NB4 (cell line): Measurements from ENCODE around the gene VAT1L.

Experiments used
- DNase-seq: peaks from one replicate; pipeline ENCODE4 v3.0.0; 2010; ENCODE audit warnings: low read depth
- H3K4me3 ChIP-seq: one replicate; pipeline ENCODE4 v1.5.1; 2011; ENCODE audit warnings: mild to moderate bottlenecking, low read depth, low read length, moderate library complexity
- CTCF ChIP-seq: IDR thresholded peaks from one replicate; pipeline ENCODE4 v1.5.1; 2012; ENCODE audit warnings: low read depth, low read length
- MAX ChIP-seq: IDR thresholded peaks from 2 replicates; pipeline ENCODE4 v1.6.1; 2011; ENCODE audit warnings: low read depth, low read length
- MYC ChIP-seq: IDR thresholded peaks from 2 replicates; pipeline ENCODE4 v1.6.1; 2011; ENCODE audit warnings: low read depth, low read length
- POLR2A ChIP-seq: IDR thresholded peaks from 2 replicates; pipeline ENCODE4 v1.6.1; 2011; ENCODE audit warnings: mild to moderate bottlenecking; ENCODE audit not compliant: insufficient read length; ENCODE audit errors: extremely low read depth

Gene VAT1L

GRCh38 chr16:77972062-77972392 is 183.7 kb downstream of the VAT1L start:
- no peak for DNase-seq
- TF ChIP-seq POLR2A, result no peak
- TF ChIP-seq CTCF, result no peak
- TF ChIP-seq MYC, result no peak
- no peak for TF ChIP-seq MAX
- H3K4me3 ChIP-seq, result no peak overlapping the region

GRCh38 chr16:77974883-77975282 is 186.5 kb downstream of the VAT1L start:
- TF ChIP-seq MYC, result no peak
- no peak for TF ChIP-seq CTCF
- TF ChIP-seq MAX, result no peak
- TF ChIP-seq POLR2A, result no peak
- peak; percentile 44 for DNase-seq
- H3K4me3 ChIP-seq, result no peak overlapping the region

GRCh38 chr16:77975942-77976341 is 187.6 kb downstream of the VAT1L start:
- no peak for TF ChIP-seq MAX
- TF ChIP-seq MYC, result no peak
- TF ChIP-seq POLR2A, result no peak
- no peak for TF ChIP-seq CTCF
- no peak for DNase-seq

GRCh38 chr16:77977339-77977738 is 189.0 kb downstream of the VAT1L start:
- peak; percentile 72 for DNase-seq
- TF ChIP-seq CTCF (no peak), MAX (0 out of 2 replicates have a peak, but pooled peaks have one; percentile 8)
- no peak overlapping the region for H3K4me3 ChIP-seq

More at GRCh38 chr16:77975942-77976341, 187.6 kb downstream of the VAT1L start:
- H3K4me3 ChIP-seq, result no peak overlapping the region

GRCh38 chr16:77985111-77985510 is 196.7 kb downstream of the VAT1L start:
- no peak overlapping the region for H3K4me3 ChIP-seq
- no peak for DNase-seq
- TF ChIP-seq MYC, result no peak
- TF ChIP-seq POLR2A, result no peak
- TF ChIP-seq MAX, result no peak
- TF ChIP-seq CTCF, result no peak

GRCh38 chr16:77986011-77986740 is 197.8 kb downstream of the VAT1L start:
- no peak for DNase-seq
- H3K4me3 ChIP-seq, result no peak overlapping the region
- TF ChIP-seq MYC (no peak), POLR2A (no peak), CTCF (no peak), MAX (no peak)
